Measurements from ENCODE around the gene CYS1. TPM values are rescaled to one million over a fixed set of nuclear protein-coding genes. Genes with fewer than 3 reads are reported as not detected.
"Not testable (repeated sequence)": the region's sequence is repeated elsewhere in the genome, so short reads cannot be mapped to it uniquely, and the experiment has no call there.

CYS1 gene
- total and polyA plus RNA-seq, 5 experiments from 2014 or later, result not detected

GRCh38 chr2:10010861-10011605 is 69.2 kb downstream of the CYS1 start:
- H3K9me3 Mint-ChIP-seq, POLR2A ChIA-PET, H3K4me1 Mint-ChIP-seq, H3K4me3 Mint-ChIP-seq, H3K36me3 Mint-ChIP-seq, ATAC-seq, DNase-seq, H3K27ac Mint-ChIP-seq: not testable (repeated sequence)
- H3K27me3 Mint-ChIP-seq, result peaks cover 2 to 27% (median 9%) of the 10 kb centered on the region in 5 donors

GRCh38 chr2:10009811-10010781 is 70.1 kb downstream of the CYS1 start:
- H3K36me3 Mint-ChIP-seq, result no peaks in the 10 kb centered on the region
- no peak overlapping the region for H3K27ac Mint-ChIP-seq
- ATAC-seq (no peak), DNase-seq (no peak)
- peaks cover 0 to 1% (median 0%) of the 10 kb centered on the region in 4 donors for H3K4me1 Mint-ChIP-seq
- H3K9me3 Mint-ChIP-seq, result no peaks in the 10 kb centered on the region
- H3K4me3 Mint-ChIP-seq, result no peak overlapping the region
- POLR2A ChIA-PET, result no interaction called here
- peaks cover 2 to 36% (median 12%) of the 10 kb centered on the region in 5 donors for H3K27me3 Mint-ChIP-seq

- POLR2A ChIA-PET, result no interaction called here
- Mint-ChIP-seq H3K4me1 (peaks cover 0 to 1% (median 0%) of the 10 kb centered on the region in 4 donors), H3K36me3 (no peaks in the 10 kb centered on the region), H3K4me3 (no peak overlapping the region), H3K27me3 (peaks cover 2 to 44% (median 12%) of the 10 kb centered on the region in 5 donors), H3K9me3 (no peaks in the 10 kb centered on the region), H3K27ac (peak overlapping the region in 1 of 10 donors; percentile 39)
- DNase-seq, result no peak
- no peak for ATAC-seq
Measured at GRCh38 chr2:10009271-10009810, 70.9 kb downstream of the CYS1 start.

GRCh38 chr2:10008809-10009176 is 71.4 kb downstream of the CYS1 start:
- ATAC-seq, result no peak
- H3K9me3 Mint-ChIP-seq, result no peaks in the 10 kb centered on the region
- H3K4me3 Mint-ChIP-seq, result no peak overlapping the region
- H3K27me3 Mint-ChIP-seq, result peaks cover 2 to 47% (median 12%) of the 10 kb centered on the region in 5 donors
- peaks cover 0 to 1% (median 0%) of the 10 kb centered on the region in 4 donors for H3K4me1 Mint-ChIP-seq
- POLR2A ChIA-PET, result no interaction called here
- no peak for DNase-seq
- H3K36me3 Mint-ChIP-seq, result no peaks in the 10 kb centered on the region
- H3K27ac Mint-ChIP-seq, result peak overlapping the region in 1 of 10 donors; percentile 39

- ATAC-seq (no peak), DNase-seq (no peak)
- Mint-ChIP-seq H3K36me3 (no peaks in the 10 kb centered on the region), H3K4me1 (peaks cover 0 to 1% (median 0%) of the 10 kb centered on the region in 4 donors), H3K27me3 (peaks cover 2 to 47% (median 12%) of the 10 kb centered on the region in 5 donors), H3K4me3 (no peak overlapping the region), H3K27ac (no peak overlapping the region), H3K9me3 (no peaks in the 10 kb centered on the region)
- POLR2A ChIA-PET, result no interaction called here
Measured at GRCh38 chr2:10007921-10008808, 72.0 kb downstream of the CYS1 start.

GRCh38 chr2:10007435-10007834 is 72.8 kb downstream of the CYS1 start:
- H3K4me1 Mint-ChIP-seq, result peaks cover 0 to 1% (median 0%) of the 10 kb centered on the region in 4 donors
- ATAC-seq, result no peak
- DNase-seq, result no peak
- H3K27ac Mint-ChIP-seq, result no peak overlapping the region
- no peak overlapping the region for H3K4me3 Mint-ChIP-seq
- POLR2A ChIA-PET, result no interaction called here
- peaks cover 2 to 47% (median 12%) of the 10 kb centered on the region in 5 donors for H3K27me3 Mint-ChIP-seq
- no peaks in the 10 kb centered on the region for H3K9me3 Mint-ChIP-seq
- no peaks in the 10 kb centered on the region for H3K36me3 Mint-ChIP-seq

Other genes starting within 250 kb of the CYS1 start
- gene TAF1B, start 236.9 kb downstream of the CYS1 start, total RNA-seq, result 10 to 100 TPM; 15.9 to 19.3 TPM
- gene TAF1B, start 236.9 kb downstream of the CYS1 start, polyA plus RNA-seq, result 10 to 100 TPM; 10.1 to 13.1 (median 11.1) TPM
- under 1 TPM in 1 of 2 experiments, not detected in 1; 0.47 TPM for gene GRHL1, start 128.7 kb downstream of the CYS1 start, total RNA-seq
- gene GRHL1, start 128.7 kb downstream of the CYS1 start, polyA plus RNA-seq, result under 1 TPM in 1 of 3 donors, not detected in 2; 0.05 TPM
- gene KLF11, start 36.9 kb downstream of the CYS1 start, total RNA-seq, result 10 to 100 TPM in 1 of 2 experiments, 1 to 10 TPM in 1; 6.5 to 10.8 TPM
- gene KLF11, start 36.9 kb downstream of the CYS1 start, polyA plus RNA-seq, result 1 to 10 TPM; 1.3 to 4.3 (median 2.1) TPM
- gene RRM2, start 42.3 kb upstream of the CYS1 start, total RNA-seq, result 1 to 10 TPM in 1 of 2 experiments, under 1 TPM in 1; 0.66 to 1.4 TPM
- gene RRM2, start 42.3 kb upstream of the CYS1 start, polyA plus RNA-seq, result under 1 TPM in 1 of 3 donors, not detected in 2; 0.58 TPM
- gene HPCAL1, start 222.5 kb upstream of the CYS1 start, total RNA-seq, result 10 to 100 TPM; 84.9 to 86.2 TPM
- gene HPCAL1, start 222.5 kb upstream of the CYS1 start, polyA plus RNA-seq, result 100 to 1,000 TPM in 1 of 3 donors, 10 to 100 TPM in 2; 71.5 to 122 (median 98.2) TPM